ENCODE data around the gene KRTAP26-1.

Gene KRTAP26-1, protein sequence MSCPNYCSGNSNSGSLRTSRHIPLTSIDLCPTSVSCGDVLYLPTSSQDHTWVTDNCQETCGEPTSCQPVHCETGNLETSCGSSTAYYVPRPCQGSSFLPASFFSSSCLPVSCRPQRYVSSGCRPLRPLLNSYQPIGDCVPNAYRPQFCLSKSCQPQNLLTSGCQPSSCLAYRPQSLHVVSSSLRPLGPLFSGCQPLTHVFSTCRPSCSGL

GRCh38 chr21:30320215-30320614, at the start of gene KRTAP26-1:
Gene KRTAP26-1, minus strand, starts transcription at chr21:30320315. Its CDS starts 280 bp downstream, at chr21:30320035.
- DNase-seq (ENCODE audit: low read depth in 4 of 4, low spot score in 1 of 4) = no peak

GRCh38 chr21:30355906-30356305, 35.8 kb upstream of the KRTAP26-1 start:
- no peak for DNase-seq (ENCODE audit: low read depth in 4 of 4, low spot score in 1 of 4)

GRCh38 chr21:30354308-30355005, 34.3 kb upstream of the KRTAP26-1 start:
- no peak for DNase-seq (ENCODE audit: low read depth in 4 of 4, low spot score in 1 of 4)

- no peak for DNase-seq (ENCODE audit: low read depth in 4 of 4, low spot score in 1 of 4)
Observed at GRCh38 chr21:30351534-30351933, 31.4 kb upstream of the KRTAP26-1 start.

DNA sequence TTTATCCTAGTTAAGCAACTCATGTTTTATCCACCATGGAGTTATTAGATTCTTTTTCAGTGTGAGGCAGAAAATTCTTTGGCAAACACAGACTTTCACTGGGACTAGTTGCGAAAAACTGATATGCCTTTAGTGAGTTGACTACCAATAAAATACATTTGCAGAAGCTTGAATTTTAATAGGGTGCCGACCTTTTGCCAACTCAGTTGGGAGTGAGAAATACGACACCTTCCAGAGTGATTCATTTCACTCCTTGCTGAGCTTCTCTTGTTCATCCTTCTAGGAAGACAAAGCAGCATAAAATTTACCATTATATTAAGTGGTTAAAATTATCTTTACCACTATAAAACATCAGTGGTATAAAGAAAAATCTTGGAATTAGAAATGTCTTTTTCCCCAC, 29.5 kb upstream of the KRTAP26-1 start:
- no peak for DNase-seq (ENCODE audit: low read depth in 4 of 4, low spot score in 1 of 4)

GRCh38 chr21:30348506-30348905, 28.4 kb upstream of the KRTAP26-1 start, which contains the start of gene KRTAP23-1:
Gene KRTAP23-1, minus strand, starts transcription at chr21:30348606. Its CDS starts 0 bp downstream, at chr21:30348606.
- DNase-seq (ENCODE audit: low read depth in 4 of 4, low spot score in 1 of 4) = no peak

DNA sequence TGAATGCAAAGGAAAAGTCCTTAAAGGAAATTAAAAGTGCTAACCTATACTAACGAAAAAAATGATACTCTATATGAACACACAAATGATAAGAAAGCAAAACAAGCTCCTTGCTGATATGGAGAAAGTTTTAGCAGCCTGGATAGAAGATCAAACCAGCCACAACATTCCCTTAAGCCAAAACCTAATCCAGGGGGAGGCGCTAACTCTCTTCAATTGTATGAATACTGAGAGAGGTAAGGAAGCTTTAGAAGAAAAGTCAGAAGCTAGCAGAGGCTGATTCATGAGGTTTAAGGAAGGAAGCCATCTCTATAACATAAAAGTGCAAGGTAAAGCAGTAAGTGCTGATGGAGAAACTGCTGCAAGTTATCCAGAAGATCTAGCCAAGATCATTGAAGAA, 24.9 kb upstream of the KRTAP26-1 start:
- no peak for DNase-seq (ENCODE audit: low read depth in 4 of 4, low spot score in 1 of 4)

DNA sequence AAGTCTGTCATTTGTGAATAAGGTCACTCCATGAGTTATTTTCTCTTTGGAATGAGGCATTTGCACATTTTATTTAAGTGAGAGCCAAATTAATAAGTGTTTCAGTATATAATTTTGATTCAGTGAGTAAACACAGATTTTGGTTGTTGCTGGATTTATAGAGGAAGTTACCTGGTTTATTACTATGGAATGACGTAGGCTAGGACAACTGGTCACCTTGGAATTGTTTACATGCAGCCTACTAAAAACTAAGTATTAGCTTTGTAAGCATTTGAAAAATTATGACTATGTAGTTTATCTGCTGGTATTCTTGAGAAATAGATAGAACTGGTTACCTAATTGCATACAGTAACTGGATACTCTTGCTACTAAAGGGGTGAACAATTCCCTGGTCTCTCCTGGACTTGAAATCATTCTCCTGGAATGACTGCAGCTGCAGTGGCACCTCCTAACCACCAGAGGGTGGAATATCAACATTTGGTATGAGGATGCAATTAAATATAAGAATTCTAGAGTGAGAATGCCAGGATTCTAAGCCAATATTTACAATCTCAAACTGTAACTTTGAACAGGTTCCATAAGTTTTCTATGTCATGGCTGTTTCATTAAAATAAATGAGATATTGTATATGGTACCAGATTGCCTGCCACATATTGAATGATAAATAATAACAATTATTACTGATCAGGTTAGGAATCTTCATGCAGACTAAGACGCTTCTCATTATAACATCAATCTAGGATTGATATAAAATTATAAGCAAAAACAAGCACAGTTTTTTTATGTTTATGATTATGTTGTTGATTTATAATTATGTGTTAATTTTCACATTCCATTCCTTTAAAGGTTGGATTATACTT, 20.8 kb upstream of the KRTAP26-1 start:
- peak in 3 of 4 experiments; percentile 5 to 17 (median 6) for DNase-seq (ENCODE audit: low read depth in 4 of 4, low spot score in 1 of 4)

- DNase-seq (ENCODE audit: low read depth in 4 of 4, low spot score in 1 of 4) = no peak
Observed at GRCh38 chr21:30338717-30339116, 18.6 kb upstream of the KRTAP26-1 start.

DNA sequence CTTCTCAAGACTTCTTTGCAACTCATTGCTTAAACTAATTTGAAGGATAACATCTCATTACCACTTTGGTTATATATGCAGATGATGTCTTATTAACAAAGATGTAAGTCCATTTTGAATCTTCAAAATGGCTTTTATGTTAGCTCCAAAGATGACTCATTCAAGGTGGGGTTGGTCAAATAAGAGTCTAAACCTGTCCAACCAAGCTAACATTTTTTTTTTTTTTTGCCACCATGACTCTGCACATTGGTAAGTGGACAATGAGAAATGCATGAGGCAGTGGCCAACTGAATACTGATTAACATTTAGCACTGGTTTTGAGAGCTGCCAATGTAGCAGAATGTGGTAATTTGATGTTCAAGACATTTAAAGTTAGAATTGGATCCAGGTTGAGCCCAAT, 17.7 kb upstream of the KRTAP26-1 start:
- no peak for DNase-seq (ENCODE audit: low read depth in 4 of 4, low spot score in 1 of 4)

DNA sequence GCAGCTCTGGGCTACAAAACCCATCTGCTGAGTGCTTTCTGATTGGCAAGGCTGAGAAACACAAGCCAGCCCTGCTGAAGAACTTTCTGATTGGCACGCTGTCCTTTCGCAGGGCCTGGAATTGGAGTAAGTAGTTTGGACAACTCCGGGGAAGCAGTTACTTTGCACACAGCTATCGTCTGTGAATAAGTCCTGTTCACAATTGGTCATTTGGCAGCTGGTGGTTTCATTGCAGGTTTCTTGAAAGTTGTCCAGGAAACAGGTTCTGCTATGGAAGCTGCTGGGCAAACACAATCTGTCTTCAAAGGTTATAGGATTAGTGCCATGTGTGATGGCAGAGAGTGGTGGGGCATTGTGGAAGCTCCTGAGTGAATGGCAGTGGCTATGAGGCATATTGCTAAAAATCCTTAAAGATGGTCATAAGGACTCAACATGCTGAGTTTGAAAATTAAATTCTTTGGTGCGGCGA, 17.2 kb upstream of the KRTAP26-1 start, which contains the start of gene KRTAP27-1:
KRTAP27-1 (minus strand) TSS at position 419 of the 469 bp plus-strand sequence; CDS start at position 393, 26 bp downstream.
- DNase-seq (ENCODE audit: low read depth in 4 of 4, low spot score in 1 of 4) = no peak

DNA sequence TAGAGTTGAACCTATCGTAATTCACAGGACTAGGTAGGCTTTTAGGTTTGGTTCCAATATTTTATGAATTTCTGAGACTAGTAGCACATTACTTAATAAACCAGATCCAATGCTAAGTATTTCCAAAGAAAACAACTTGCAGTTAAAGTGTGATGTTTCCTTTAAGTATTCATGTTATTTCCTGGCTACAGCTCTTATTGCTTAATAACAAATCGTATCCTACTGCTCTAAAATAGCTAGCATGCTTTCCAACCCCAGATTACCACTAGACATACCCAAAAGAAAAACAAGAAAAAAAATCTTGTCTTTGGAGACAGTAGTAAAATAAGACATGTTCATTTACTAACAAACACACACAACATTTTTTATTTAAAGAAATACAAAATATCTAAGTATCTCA, 16.5 kb upstream of the KRTAP26-1 start:
- DNase-seq (ENCODE audit: low read depth in 4 of 4, low spot score in 1 of 4) = no peak

DNA sequence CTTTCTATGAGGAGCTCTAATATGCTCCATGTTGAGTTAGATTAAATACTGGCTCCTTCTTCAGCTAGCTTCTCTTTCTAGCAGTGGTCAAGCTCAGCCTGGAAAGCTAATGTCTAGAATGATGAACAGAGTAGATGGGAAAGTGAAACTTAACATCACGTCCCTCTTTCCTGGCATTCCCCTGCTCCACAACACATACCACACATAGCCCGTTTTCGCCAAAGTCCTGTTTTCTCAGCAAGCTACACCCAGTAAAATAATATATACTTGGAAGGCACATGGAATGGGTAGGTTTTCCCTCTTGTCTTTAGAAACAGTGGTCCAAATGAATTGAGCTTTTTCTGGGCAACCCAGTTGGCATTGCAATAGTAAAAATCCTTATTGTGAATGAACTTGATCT, 13.6 kb upstream of the KRTAP26-1 start:
- no peak for DNase-seq (ENCODE audit: low read depth in 4 of 4, low spot score in 1 of 4)

- no peak for DNase-seq (ENCODE audit: low read depth in 4 of 4, low spot score in 1 of 4)
Observed at GRCh38 chr21:30332681-30333080, 12.6 kb upstream of the KRTAP26-1 start.

GRCh38 chr21:30329203-30329875, 9.2 kb upstream of the KRTAP26-1 start:
- no peak for DNase-seq (ENCODE audit: low read depth in 4 of 4, low spot score in 1 of 4)

- DNase-seq (ENCODE audit: low read depth in 4 of 4, low spot score in 1 of 4) = no peak
Observed at GRCh38 chr21:30326390-30326789, 6.3 kb upstream of the KRTAP26-1 start.

GRCh38 chr21:30315701-30316100, 4.4 kb downstream of the KRTAP26-1 start:
- DNase-seq (ENCODE audit: low read depth in 4 of 4, low spot score in 1 of 4) = no peak

- DNase-seq (ENCODE audit: low read depth in 4 of 4, low spot score in 1 of 4) = no peak
Observed at GRCh38 chr21:30306884-30307283, 13.2 kb downstream of the KRTAP26-1 start.

DNA sequence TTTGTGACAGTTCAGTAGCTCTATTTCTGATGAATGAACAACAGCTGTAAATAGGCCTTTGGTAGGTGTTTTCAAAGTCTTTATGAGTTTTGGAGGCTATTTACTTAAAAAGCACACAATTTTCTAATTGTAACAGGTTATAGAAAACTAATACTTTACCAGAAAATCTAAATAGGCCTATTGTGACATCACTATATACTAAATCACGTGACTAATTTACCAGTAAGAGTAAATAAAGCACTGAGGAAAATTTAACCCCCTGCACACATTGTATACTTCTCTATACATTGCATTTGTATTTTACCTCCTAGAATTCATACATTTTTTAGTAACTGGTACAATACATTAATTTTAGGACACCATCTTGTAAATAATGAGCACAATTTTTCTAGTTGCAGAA, 15.0 kb downstream of the KRTAP26-1 start:
- no peak for DNase-seq (ENCODE audit: low read depth in 4 of 4, low spot score in 1 of 4)

DNA sequence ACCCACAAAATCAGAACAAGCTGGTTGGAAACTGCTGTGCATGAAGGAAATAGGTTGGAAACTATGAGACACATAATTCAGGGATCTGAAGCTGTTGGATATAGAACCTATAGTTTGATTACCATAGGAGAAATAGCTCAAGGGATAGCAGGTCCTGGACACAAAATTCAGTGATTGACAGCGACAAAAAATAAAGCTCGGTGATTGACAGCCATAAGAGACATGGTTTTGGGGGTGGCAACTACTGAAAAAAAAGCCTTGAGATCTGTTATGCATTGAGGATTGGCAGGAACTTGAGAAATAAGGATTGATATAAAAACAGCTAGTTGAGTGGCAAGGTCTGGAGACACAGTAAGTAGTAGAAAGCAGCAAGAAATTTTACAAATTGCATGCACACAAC, 30.9 kb downstream of the KRTAP26-1 start, which contains the start of gene KRTAP25-1:
KRTAP25-1 (minus strand) TSS at position 300 of the 400 bp plus-strand sequence; CDS start at position 276, 24 bp downstream.
- DNase-seq (ENCODE audit: low read depth in 4 of 4, low spot score in 1 of 4) = no peak

DNA sequence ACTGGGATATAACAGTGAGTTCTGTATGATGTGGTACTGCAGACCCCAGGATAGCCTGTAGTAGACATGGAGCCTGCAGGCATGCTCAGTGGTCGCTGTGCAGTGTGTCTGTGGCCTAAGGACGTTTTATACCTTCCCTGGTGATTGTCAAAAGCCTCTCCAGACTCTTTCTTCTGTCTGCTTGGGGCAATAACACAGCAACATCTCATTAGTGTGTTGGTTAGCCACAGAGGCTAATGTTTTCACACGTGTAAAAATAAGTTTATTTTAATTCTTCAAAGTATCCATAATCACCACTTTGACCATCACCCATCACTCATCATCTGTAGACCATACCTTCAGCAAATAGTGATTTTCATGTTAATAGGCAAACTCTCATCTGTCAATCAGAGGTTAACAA, 37.3 kb downstream of the KRTAP26-1 start, which contains the start of gene KRTAP24-1:
KRTAP24-1 (minus strand) TSS at position 101 of the 400 bp plus-strand sequence; CDS start at position 83, 18 bp downstream.
- no peak for DNase-seq (ENCODE audit: low read depth in 4 of 4, low spot score in 1 of 4)
